ENCODE data around the gene HEXD. TPM values are rescaled to one million over a fixed set of nuclear protein-coding genes. Genes with fewer than 3 reads are reported as not detected.
A peak's percentile ranks its signal among the peaks of the same experiment; 100 is the strongest.

The HEXD gene
- total and polyA plus RNA-seq, 2 donors (not counting 3 experiments of a cell fraction or from before 2014, with no cell fraction given), result 12.9 to 18.6 TPM

DNA sequence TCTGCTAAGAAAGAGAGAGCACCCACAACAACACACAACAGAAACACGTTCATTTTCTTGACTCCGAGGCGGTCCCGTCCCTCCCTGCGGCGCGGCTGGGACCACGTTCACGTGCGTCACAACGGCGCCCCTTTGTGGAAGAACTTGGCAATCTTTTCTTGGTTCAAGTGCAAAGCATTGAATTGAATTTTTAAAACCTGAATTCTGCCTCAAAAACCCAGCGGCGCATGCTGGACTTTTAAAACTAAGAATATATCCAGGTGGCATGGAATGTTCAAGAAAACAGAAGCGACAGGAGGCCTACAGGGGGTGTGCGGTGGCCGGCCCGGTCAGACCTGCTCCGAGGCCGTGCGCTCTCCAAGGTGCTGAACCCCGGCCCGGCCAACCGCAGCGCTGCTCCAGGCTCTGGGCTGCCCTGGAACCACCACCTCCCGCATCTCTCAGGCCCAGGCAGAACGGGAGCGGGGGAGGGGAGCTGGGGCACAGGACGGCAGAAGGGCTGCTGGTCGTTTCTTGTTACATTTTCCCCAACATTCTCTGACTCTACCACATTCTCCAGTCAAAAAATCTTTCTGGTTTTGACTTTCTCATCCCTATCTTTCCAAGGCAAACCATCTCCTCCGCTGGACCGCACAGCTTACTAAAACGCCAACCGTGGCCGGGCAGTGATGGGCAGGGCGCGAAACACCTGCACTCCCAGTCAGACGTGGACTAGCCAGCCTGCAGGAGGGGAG lies 3.4 kb upstream of the HEXD start:
- H3K4me3 ChIP-seq (replicated peaks in 1 of 3; ENCODE audit: insufficient read depth in 1 of 3, low read depth in 1 of 3, low read length in 3 of 3), result no peak overlapping the region
- ChIA-PET CTCF (interaction anchor here (0.6 to 0.8 kb wide), 3 partner anchors 64 to 266 kb away, joined by 3 to 4 read pairs (median 3); no protein-coding TSS in a partner anchor), POLR2A (no interaction called here)
- intact Hi-C loops (cut with micrococcal nuclease) (loop anchor here (1.0 to 10.0 kb wide), 4 partner anchors 62 to 380 kb away; partner anchors contain the start of genes DCXR and RAC3), dilution Hi-C loops (cut with MboI; ENCODE audit: extremely low pct_ligation_motif_present, low sequenced_read_pairs) (no loop called here)
- no peaks in the 10 kb centered on the region for H3K27me3 ChIP-seq (ENCODE audit: control insufficient read depth in 2 of 2, insufficient read depth in 2 of 2, low read length in 2 of 2)
- H3K9ac ChIP-seq (replicated peaks; ENCODE audit: extremely low read depth, insufficient read depth, low read length), result no peak overlapping the region
- H3K36me3 ChIP-seq (ENCODE audit: control insufficient read depth in 2 of 2, extremely low read depth in 1 of 2, insufficient read depth in 2 of 2, low read length in 2 of 2), result no peaks in the 10 kb centered on the region
- peak overlapping the region; percentile 27 for H3K4me2 ChIP-seq (ENCODE audit: insufficient read depth, low read length)
- H2AFZ ChIP-seq (ENCODE audit: low read depth, low read length), result no peak overlapping the region
- peak; percentile 62 for DNase-seq (ENCODE audit: low read depth, low spot score)
- peaks cover 12% of the 10 kb centered on the region for H3K4me1 ChIP-seq (ENCODE audit: control insufficient read depth, extremely low read depth, insufficient read depth, low read length)
- H3K9me3 ChIP-seq (replicated peaks; ENCODE audit: control insufficient read depth, insufficient read depth, low read length), result no peaks in the 10 kb centered on the region
- no peaks in the 10 kb centered on the region for H3K9me1 ChIP-seq (replicated peaks; ENCODE audit: control insufficient read depth, extremely low read depth, insufficient read depth, low read length)
- H3K27ac ChIP-seq (ENCODE audit: insufficient read depth, low read depth, low read length), result no peak overlapping the region
- FAIRE-seq, result peak; percentile 86
- H3K79me2 ChIP-seq (ENCODE audit: control insufficient read depth, insufficient read depth, low read length), result no peaks in the 10 kb centered on the region
- TF ChIP-seq MYC (IDR thresholded peaks at IDR 0.05; ENCODE audit: low read depth, low read length) (no peak), EZH2 (IDR thresholded peaks at IDR 0.05; ENCODE audit: borderline replicate concordance, low read depth, low read length, severe bottlenecking) (no peak), POLR2A (IDR thresholded peaks at IDR 0.05; ENCODE audit: low read depth, low read length) (no peak), GATA2 (IDR thresholded peaks at IDR 0.05; ENCODE audit: insufficient read depth, insufficient read length, low read depth, low read length) (no peak), POLR2AphosphoS5 (IDR thresholded peaks at IDR 0.05; ENCODE audit: insufficient read depth, low read depth, low read length) (peak; percentile 15), JUN (IDR thresholded peaks at IDR 0.05; ENCODE audit: borderline replicate concordance, insufficient read depth, insufficient read length, low read depth) (no peak), FOS (IDR thresholded peaks at IDR 0.05; ENCODE audit: borderline replicate concordance, insufficient read depth, low read length) (no peak)
- TF ChIP-seq, protein P1, sequence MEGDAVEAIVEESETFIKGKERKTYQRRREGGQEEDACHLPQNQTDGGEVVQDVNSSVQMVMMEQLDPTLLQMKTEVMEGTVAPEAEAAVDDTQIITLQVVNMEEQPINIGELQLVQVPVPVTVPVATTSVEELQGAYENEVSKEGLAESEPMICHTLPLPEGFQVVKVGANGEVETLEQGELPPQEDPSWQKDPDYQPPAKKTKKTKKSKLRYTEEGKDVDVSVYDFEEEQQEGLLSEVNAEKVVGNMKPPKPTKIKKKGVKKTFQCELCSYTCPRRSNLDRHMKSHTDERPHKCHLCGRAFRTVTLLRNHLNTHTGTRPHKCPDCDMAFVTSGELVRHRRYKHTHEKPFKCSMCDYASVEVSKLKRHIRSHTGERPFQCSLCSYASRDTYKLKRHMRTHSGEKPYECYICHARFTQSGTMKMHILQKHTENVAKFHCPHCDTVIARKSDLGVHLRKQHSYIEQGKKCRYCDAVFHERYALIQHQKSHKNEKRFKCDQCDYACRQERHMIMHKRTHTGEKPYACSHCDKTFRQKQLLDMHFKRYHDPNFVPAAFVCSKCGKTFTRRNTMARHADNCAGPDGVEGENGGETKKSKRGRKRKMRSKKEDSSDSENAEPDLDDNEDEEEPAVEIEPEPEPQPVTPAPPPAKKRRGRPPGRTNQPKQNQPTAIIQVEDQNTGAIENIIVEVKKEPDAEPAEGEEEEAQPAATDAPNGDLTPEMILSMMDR (IDR thresholded peaks at IDR 0.05; ENCODE audit: extremely low read depth in 1 of 2, insufficient read depth in 1 of 2, low read depth in 1 of 2, low read length in 2 of 2), result peak; percentile 45 to 67
- TF ChIP-seq, protein P2, sequence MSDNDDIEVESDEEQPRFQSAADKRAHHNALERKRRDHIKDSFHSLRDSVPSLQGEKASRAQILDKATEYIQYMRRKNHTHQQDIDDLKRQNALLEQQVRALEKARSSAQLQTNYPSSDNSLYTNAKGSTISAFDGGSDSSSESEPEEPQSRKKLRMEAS (IDR thresholded peaks at IDR 0.05; ENCODE audit: insufficient read depth, insufficient read length), result no peak
- BruUV-seq (replicated peaks), result no TSS peak
- no peaks in the 10 kb centered on the region for H4K20me1 ChIP-seq (replicated peaks; ENCODE audit: control insufficient read depth, extremely low read depth, insufficient read depth, low read length)

All from endothelial cell of umbilical vein (primary cell).